ENCODE data around the gene RALGAPA2. TPM values are rescaled to one million over a fixed set of nuclear protein-coding genes. Genes with fewer than 3 reads are reported as not detected.

The RALGAPA2 gene
- total and polyA plus RNA-seq, 3 donors from 2014 or later, result 26.9 to 61.5 (median 59.2) TPM

DNA sequence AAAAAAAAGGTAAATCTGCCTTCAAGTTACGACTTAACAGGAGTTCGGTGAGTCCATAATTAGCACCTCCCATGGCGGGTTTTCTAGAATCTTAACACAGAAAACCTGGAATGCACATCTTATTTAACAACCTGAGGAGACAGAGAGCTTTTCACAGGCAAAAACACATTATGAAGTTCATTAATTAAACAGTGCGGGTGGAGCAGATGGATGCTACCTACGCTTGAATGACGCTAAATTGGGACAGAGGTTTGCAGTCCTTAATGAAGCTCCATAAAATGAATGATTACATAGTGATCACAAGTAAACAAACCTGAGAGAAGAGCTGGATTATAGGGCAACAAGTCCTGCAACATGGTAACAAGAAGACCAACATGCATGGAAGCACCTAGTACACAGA, 263.6 kb downstream of the RALGAPA2 start:
- Histone ChIP-seq H3K36me3 (ENCODE audit: low read depth, missing control alignments) (no peaks in the 10 kb centered on the region), H3K27me3 (no peaks in the 10 kb centered on the region), H3K4me1 (no peaks in the 10 kb centered on the region), H3K27ac (no peak overlapping the region), H3K4me3 (no peak overlapping the region), H3K9me3 (no peaks in the 10 kb centered on the region)
- intact Hi-C loops (cut with DNase I; ENCODE audit: low total_unique reads), result no loop called here
- no peak for DNase-seq
- TF ChIP-seq POLR2A (IDR thresholded peaks at IDR 0.05), result no peak
- TF ChIP-seq CTCF (IDR thresholded peaks at IDR 0.05), result no peak
- 92 to 94% methylated on average over 6 of the region's 6 CpGs for WGBS, 2 donors

GRCh38 chr20:20447196-20447595, 265.2 kb downstream of the RALGAPA2 start:
- Histone ChIP-seq H3K4me1 (no peaks in the 10 kb centered on the region), H3K9me3 (no peaks in the 10 kb centered on the region), H3K27me3 (no peaks in the 10 kb centered on the region), H3K4me3 (no peak overlapping the region), H3K36me3 (ENCODE audit: low read depth, missing control alignments) (no peaks in the 10 kb centered on the region), H3K27ac (no peak overlapping the region)
- WGBS, 2 donors, result 71 to 82% methylated on average over 2 of the region's 2 CpGs
- intact Hi-C loops (cut with DNase I; ENCODE audit: low total_unique reads), result no loop called here
- no peak for DNase-seq
- TF ChIP-seq CTCF (IDR thresholded peaks at IDR 0.05) (no peak), POLR2A (IDR thresholded peaks at IDR 0.05) (no peak)

- Histone ChIP-seq H3K27ac (no peak overlapping the region), H3K4me1 (no peaks in the 10 kb centered on the region), H3K4me3 (no peak overlapping the region), H3K27me3 (no peaks in the 10 kb centered on the region), H3K9me3 (no peaks in the 10 kb centered on the region), H3K36me3 (ENCODE audit: low read depth, missing control alignments) (no peaks in the 10 kb centered on the region)
- TF ChIP-seq CTCF (IDR thresholded peaks at IDR 0.05) (no peak), POLR2A (IDR thresholded peaks at IDR 0.05) (no peak)
- 95 to 97% methylated on average over 5 of the region's 5 CpGs for WGBS, 2 donors
- DNase-seq, result no peak
- intact Hi-C loops (cut with DNase I; ENCODE audit: low total_unique reads), result no loop called here
Measured at GRCh38 chr20:20446425-20447015, 265.9 kb downstream of the RALGAPA2 start.

DNA sequence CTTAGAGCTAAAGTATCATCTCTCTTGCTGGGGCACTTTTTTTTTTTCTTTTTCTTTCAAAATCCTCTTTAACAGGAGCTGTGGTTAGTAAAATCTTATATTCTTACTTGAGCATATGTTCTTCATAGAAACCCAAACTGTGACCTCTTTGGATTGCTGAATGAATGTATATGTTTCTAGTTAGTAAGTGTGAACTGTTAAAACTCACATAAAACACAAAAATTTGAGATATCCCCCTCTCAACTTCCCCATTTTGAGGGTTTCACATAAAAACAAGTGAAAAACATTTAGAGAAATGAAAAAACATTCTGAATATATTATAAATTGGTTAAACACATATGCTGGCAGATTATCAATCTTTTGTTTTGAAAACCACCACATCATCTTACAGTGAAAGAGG, 266.4 kb downstream of the RALGAPA2 start:
- Histone ChIP-seq H3K4me1 (no peaks in the 10 kb centered on the region), H3K27me3 (no peaks in the 10 kb centered on the region), H3K27ac (no peak overlapping the region), H3K9me3 (no peaks in the 10 kb centered on the region), H3K36me3 (ENCODE audit: low read depth, missing control alignments) (no peaks in the 10 kb centered on the region), H3K4me3 (no peak overlapping the region)
- intact Hi-C loops (cut with DNase I; ENCODE audit: low total_unique reads), result no loop called here
- TF ChIP-seq CTCF (IDR thresholded peaks at IDR 0.05) (no peak), POLR2A (IDR thresholded peaks at IDR 0.05) (no peak)
- DNase-seq, result no peak

DNA sequence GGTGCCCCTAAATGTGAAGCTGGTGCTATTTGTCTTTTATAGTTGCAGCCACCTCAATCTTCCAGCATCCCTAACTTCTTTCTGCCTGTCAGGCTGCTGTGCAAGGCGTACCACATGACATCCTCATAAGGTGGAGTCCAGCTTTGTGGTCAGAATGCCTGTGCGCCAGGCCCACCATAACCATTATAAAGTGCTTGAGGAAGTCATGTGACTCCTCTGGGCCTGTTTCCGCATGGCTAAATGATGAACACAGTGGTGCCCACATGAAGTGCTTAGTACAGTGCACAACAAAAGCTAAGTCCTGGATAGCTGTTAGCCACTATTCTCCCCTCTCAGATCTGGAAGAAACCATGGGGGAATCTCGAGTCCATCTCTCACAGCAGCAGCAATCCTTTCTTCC, 268.9 kb downstream of the RALGAPA2 start:
- WGBS, 2 donors, result 86 to 95% methylated on average over 4 of the region's 4 CpGs

More for the DNA sequence above, 268.9 kb downstream of the RALGAPA2 start:
- Histone ChIP-seq H3K9me3 (no peaks in the 10 kb centered on the region), H3K4me3 (no peak overlapping the region), H3K27ac (no peak overlapping the region), H3K27me3 (no peaks in the 10 kb centered on the region), H3K36me3 (ENCODE audit: low read depth, missing control alignments) (no peaks in the 10 kb centered on the region), H3K4me1 (no peaks in the 10 kb centered on the region)
- intact Hi-C loops (cut with DNase I; ENCODE audit: low total_unique reads), result no loop called here
- TF ChIP-seq POLR2A (IDR thresholded peaks at IDR 0.05), result no peak
- TF ChIP-seq CTCF (IDR thresholded peaks at IDR 0.05), result no peak
- no peak for DNase-seq

Data from testis (tissue), 3 donors.